HG03097 (cell line): Measurements from ENCODE around the gene BRD3.
"Not testable (repeated sequence)": the region's sequence is repeated elsewhere in the genome, so short reads cannot be mapped to it uniquely, and the experiment has no call there.

Experiments
- ATAC-seq: cut with Tn5 transposase; IDR thresholded peaks from one replicate; pipeline ENCODE4 v1.9.1; 2021; ENCODE audit not compliant: unreplicated experiment, low FRiP score

The BRD3 gene

GRCh38 chr9:134067904-134068743 lies at the start of gene BRD3:
BRD3 (minus strand) TSS chr9:134068026; CDS start chr9:134053477, 14,549 bp downstream.
- ATAC-seq, result peak; percentile 81

- ATAC-seq, result no peak
Measured at GRCh38 chr9:134112561-134112960, 44.7 kb upstream of the BRD3 start.

DNA sequence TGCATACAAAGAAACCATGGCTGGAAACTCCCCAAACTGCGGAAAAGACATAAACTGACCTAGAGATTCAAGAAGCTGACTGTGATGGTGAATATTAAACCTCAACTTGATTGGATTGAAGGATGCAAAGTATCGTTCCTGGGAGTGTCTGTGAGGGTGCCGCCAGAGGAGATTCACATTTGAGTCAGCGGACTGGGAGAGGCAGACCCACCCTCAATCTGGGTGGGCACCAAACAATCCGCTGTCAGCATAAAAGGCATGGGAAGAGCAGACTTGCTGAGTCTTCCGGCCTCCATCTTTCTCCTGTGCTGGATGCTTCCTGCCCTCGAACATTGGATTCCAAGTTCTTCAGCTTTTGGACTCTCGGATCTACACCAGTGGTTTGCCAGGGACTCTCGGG lies 43.2 kb upstream of the BRD3 start:
- ATAC-seq, result no peak

DNA sequence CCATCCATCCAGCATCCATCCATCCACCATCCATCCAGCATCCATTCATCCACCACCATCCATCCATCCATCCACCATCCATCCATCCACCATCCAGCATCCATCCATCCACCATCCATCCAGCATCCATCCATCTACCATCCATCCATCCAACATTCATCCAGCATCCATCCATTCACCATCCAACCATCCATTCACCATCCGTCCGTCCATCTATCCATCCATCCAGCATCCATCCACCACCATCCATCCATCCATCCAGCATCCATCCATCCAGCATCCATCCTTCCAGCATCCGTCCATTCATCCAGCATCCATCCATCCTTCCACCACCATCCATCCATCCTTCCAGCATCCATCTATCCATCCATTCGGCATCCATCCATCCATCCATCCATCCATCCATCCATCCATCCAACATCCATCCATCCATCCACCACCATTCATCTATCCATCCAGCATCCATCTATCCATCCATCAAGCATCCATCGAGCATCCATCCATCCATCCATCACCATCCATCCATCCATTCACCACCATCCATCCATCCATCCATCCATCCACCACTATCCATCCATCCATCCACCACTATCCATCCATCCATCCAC lies 35.7 kb upstream of the BRD3 start:
- ATAC-seq, result no peak

DNA sequence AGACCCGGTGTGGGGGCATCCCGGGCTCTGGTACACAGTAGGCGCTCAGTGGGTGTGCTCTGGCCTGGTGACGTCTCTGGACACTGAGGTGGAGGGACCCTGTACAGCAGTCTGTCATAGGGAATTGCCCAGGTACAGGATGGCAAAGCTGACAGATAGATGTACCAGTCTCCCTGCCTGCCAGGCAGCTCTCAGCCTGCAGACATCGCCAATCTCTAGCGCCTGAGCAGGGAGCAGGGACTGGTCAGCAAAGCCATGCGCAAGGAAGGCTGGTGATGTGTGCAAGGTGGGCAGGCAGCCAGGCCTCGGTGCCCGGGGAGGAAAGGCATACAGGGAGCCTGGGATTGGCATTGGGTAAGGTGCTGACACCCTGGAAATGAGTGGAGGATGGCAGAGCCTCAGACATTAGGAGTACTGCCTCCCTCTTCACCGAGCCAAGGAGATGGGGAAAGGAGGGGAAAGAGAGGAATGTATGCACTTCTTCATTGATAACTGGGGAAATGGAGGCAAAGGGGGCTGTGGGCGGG lies 33.9 kb upstream of the BRD3 start:
- no peak for ATAC-seq

DNA sequence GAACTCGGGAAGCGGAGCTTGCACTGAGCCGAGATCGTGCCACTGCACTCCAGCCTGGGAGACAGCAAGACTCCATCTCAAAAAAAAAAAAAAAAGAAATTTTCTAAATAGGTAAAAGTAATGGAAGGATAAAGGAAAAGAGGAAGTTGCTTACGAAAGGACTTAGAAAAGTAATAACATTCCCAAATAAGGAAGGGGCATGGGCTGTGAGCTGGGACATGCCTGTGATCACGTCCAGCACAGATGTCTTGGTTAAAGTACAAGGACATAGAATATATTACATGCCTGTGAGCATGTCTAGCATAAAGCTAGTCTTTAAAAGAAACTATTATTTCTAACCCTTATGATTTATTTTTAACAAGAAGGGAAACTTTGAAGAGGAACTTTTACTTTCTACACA lies 33.3 kb upstream of the BRD3 start:
- not testable (repeated sequence) for ATAC-seq

DNA sequence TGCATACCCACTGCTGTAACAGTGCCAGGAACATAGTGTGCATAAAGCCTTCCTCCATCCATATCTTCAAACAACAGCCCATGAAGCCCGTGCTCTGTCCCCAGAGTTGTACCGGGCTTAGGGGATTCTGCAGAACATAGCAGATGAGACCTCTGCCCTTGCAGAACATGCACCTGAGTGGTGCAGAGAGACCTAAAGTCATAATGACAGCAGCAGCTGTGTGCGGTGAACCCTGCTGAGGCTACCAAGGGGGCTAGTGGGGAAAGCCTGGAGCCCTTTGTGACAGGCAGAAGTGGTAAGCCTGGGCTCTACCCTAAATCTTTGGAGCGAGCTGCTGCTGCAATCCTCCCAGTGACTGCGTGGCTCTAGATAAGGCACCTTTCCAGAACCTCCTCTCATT lies 32.2 kb upstream of the BRD3 start:
- no peak for ATAC-seq

DNA sequence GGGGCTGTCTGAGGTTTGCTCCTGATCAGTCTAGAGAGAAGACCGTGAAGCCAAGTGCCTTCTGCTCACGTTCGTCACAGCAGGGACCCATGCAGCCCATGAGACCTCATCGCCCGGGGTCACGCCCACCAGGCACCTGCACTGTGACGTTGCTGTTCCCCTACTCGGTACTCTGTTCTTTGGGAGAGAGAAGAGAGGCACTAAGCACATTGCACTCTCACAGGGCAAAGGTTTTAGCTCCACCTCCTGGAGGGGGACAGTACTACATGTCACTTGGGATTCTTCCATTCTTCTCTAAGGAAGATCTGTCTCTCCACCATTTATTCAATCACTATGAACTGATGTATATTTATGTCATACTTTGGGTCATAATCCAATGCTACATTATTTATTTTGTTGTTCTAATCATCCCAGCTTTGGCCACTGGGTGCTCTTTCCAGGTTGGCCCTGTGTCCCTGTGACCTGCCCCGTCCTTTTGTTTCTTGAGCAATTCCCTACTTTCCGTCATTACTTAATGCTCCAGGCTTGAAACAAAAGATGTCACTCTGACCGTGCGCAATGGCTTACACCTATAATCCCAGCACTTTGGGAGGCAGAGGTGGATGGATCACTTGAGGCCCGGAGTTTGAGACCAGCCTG lies 31.4 kb upstream of the BRD3 start:
- no peak for ATAC-seq

GRCh38 chr9:134089972-134090371 lies 22.1 kb upstream of the BRD3 start:
- ATAC-seq, result no peak

GRCh38 chr9:134088063-134088725 lies 20.4 kb upstream of the BRD3 start:
- ATAC-seq, result no peak

DNA sequence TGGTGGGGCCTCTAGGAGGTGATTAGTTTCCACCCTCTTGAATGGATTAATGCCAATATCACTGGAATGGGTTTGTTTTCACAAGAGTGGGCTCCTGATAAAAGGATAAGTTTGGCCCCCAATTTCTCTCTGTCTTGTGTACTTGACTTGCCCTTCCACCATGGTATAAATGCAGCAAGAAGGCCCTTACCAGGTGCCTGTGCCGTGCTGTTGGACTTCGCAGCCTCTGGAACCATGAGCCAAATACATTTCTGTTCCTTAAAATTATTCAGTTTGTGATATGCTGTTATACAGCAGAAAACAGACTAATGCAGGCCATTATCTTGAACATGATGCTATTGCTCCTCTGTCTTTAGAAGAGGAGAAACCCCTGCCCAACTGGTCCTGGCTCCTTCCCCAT lies 17.8 kb upstream of the BRD3 start:
- ATAC-seq, result no peak

GRCh38 chr9:134083451-134083850 lies 15.6 kb upstream of the BRD3 start:
- ATAC-seq, result no peak

- no peak for ATAC-seq
Measured at GRCh38 chr9:134076644-134077043, 8.8 kb upstream of the BRD3 start.

DNA sequence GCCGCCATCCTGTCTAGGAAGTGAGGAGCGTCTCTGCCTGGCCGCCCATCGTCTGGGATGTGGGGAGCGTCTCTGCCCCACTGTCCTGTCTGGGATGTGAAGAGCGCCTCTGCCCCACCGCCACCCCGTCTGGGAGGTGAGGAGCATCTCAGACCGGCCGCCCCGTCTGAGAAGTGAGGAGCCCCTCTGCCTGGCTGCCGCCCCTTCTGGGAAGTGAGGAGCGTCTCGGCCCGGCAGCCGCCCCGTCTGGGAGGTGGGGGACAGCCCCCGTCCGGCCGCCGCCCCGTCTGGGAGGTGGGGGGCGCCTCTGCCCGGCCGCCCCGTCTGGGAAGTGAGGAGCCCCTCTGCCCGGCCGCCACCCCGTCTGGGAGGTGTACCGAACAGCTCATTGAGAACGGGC lies 7.9 kb upstream of the BRD3 start:
- not testable (repeated sequence) for ATAC-seq

- no peak for ATAC-seq
Measured at GRCh38 chr9:134073500-134073899, 5.7 kb upstream of the BRD3 start.

DNA sequence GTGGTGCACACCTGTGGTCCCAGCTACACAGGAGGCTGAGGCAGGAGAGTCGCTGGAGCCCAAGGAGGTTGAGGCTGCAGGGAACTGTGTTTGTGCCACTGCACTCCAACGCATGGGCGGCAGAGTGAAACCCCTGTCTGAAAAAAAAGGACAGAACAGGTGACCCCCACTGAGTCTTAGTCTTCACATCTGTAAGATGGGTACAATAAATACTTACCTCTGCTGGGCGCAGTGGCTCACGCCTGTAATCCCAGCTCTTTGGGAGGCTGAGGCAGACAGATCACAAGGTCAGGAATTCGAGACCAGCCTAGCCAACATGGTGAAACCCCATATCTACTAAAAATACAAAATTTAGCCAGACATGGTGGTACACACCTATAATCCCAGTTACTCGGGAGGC lies 4.9 kb upstream of the BRD3 start:
- ATAC-seq, result not testable (repeated sequence)

DNA sequence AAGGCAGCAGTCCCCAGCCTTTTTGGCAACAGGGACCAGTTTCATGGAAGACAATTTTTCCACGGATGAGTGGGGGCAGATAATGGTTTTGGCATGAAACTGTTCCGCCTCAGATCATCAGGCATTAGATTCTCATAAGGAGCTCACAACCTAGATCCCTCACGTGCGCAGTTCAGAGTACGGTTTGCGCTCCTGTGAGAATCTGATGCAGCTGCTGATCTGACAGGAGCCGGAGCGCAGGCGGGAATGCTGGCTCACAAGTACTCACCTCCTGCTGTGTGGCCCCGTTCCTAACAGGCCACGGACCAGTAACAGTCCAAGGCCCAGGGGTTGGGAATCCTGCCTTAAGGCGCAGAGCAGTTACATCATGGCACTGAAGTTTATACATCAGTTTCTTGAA lies 3.3 kb upstream of the BRD3 start:
- ATAC-seq, result no peak

GRCh38 chr9:134069480-134070399 lies 1.9 kb upstream of the BRD3 start:
- no peak for ATAC-seq

DNA sequence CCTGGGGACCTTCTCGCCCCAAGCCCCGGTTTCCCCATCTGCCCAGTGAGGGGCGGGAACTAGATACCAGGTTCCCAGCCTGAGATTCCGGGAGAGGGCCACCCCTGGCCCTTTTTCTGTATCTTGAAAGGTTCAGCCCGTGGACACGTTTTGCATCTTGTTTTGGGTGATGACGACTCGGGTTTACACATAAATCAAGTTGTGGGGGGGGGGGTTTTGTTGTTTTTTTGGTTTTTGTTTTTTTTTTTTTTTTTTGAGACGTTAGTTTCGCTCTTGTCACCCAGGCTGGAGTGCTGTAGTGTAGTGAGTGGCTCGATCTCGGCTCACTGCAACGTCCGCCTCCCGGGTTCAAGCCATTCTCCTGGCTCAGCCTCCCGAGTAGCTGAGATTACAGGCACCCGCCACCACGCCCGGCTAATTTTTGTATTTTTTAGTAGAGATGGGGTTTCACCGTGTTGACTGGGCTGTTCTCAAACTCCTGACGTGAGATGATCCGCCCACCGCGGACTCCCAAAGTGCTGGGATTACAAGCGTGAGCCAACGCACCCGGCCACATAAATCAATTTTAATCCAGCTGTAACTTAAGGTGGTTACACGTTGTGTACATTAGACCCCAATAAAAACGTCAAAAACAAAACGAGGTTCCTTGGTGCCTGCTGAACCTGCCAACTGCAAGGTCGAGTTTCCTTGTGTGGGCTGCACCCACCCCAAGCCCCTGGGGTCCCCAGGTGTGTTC lies 1.1 kb upstream of the BRD3 start:
- no peak for ATAC-seq
